OCI-LY3 (cell line): ENCODE results near the gene AMN.

Source experiments
- H2AFZ ChIP-seq: fragments of 200-600, 300-600 bp; shearing (Covaris generic); 2 replicates; pipeline ENCODE4 v1.6.0; 2014; ENCODE audit warnings: antibody characterized with exemption, low read depth, low read length
- H3K27ac ChIP-seq: fragments of 200-600, 300-600 bp; sonication (generic); 2 replicates; pipeline ENCODE4 v1.5.1; 2014; ENCODE audit warnings: mild to moderate bottlenecking, low read length, moderate library complexity, mixed read lengths
- H3K27me3 ChIP-seq: fragments of 200-600, 300-600 bp; sonication (generic); 2 replicates; pipeline ENCODE4 v1.6.1; 2014; ENCODE audit warnings: low read depth, low read length, mixed read lengths
- H3K36me3 ChIP-seq: fragments of 200-600, 300-600 bp; sonication (generic); replicated peaks from 2 replicates; pipeline ENCODE3; 2014; ENCODE audit warnings: low read depth, low read length, mixed read lengths
- H3K4me1 ChIP-seq: fragments of 300-600, 200-600 bp; sonication (generic); 2 replicates; pipeline ENCODE4 v1.6.1; 2014; ENCODE audit warnings: low read length, mixed read lengths
- H3K4me2 ChIP-seq: fragments of 200-600, 300-600 bp; sonication (generic); 2 replicates; pipeline ENCODE4 v1.6.1; 2014; ENCODE audit warnings: low read length, mixed read lengths
- H3K4me3 ChIP-seq: fragments of 300-600, 200-600 bp; sonication (generic); 2 replicates; pipeline ENCODE4 v1.5.1; 2014; ENCODE audit warnings: antibody characterized with exemption, mild to moderate bottlenecking, low read length, moderate library complexity
- H3K79me2 ChIP-seq: fragments of 300-600, 200-600 bp; shearing (Covaris generic); 2 replicates; pipeline ENCODE4 v1.6.1; 2014; ENCODE audit warnings: mild to moderate bottlenecking, low read length, mixed read lengths
- H3K9ac ChIP-seq: fragments of 300-600, 200-600 bp; shearing (Covaris generic); 2 replicates; pipeline ENCODE4 v1.6.0; 2014; ENCODE audit warnings: mild to moderate bottlenecking, low read length, moderate library complexity
- H3K9me3 ChIP-seq: fragments of 200-600, 300-600 bp; shearing (Covaris generic); 2 replicates; pipeline ENCODE4 v1.6.1; 2014; ENCODE audit warnings: low read length, mixed read lengths; ENCODE audit not compliant: insufficient read depth
- H4K20me1 ChIP-seq: fragments of 200-600, 300-600 bp; sonication (generic); 2 replicates; pipeline ENCODE4 v1.6.1; 2016; ENCODE audit warnings: low read length, mixed read lengths; ENCODE audit not compliant: insufficient read depth
- CTCF ChIP-seq: fragments of 200-600, 300-600 bp; sonication (generic); IDR thresholded peaks from 2 replicates; pipeline ENCODE4 v1.5.1; 2014; ENCODE audit warnings: antibody characterized with exemption, low read length, low read depth
- EZH2phosphoT487 ChIP-seq: fragments of 200-600 bp; shearing (Covaris generic); IDR thresholded peaks from 2 replicates; pipeline ENCODE4 v1.6.1; 2018; ENCODE audit warnings: antibody characterized with exemption, mixed run types, low read depth

AMN gene

GRCh38 chr14:102898776-102899515 is 23.5 kb upstream of the AMN start:
- Histone ChIP-seq H3K27me3 (no peaks in the 10 kb centered on the region), H3K79me2 (peaks cover 76% of the 10 kb centered on the region), H3K9me3 (no peaks in the 10 kb centered on the region), H3K4me3 (peak overlapping the region; percentile 11), H3K4me1 (peaks cover 74% of the 10 kb centered on the region), H3K9ac (peak overlapping the region; percentile 35; the same call in 1 of the 2 replicates), H4K20me1 (peaks cover 45% of the 10 kb centered on the region), H2AFZ (no peak overlapping the region), H3K4me2 (peak overlapping the region; percentile 58), H3K27ac (peak overlapping the region; percentile 80), H3K36me3 (peaks cover 59% of the 10 kb centered on the region)
- TF ChIP-seq CTCF: no peak
- TF ChIP-seq EZH2phosphoT487: no peak

- Histone ChIP-seq H2AFZ (no peak overlapping the region), H3K36me3 (peaks cover 59% of the 10 kb centered on the region), H4K20me1 (peaks cover 44% of the 10 kb centered on the region), H3K9ac (peak overlapping the region; percentile 35; the same call in 1 of the 2 replicates), H3K27me3 (no peaks in the 10 kb centered on the region), H3K4me1 (peaks cover 74% of the 10 kb centered on the region), H3K9me3 (no peaks in the 10 kb centered on the region), H3K79me2 (peaks cover 80% of the 10 kb centered on the region), H3K27ac (peak overlapping the region; percentile 80), H3K4me2 (peak overlapping the region; percentile 58), H3K4me3 (no peak overlapping the region)
- TF ChIP-seq EZH2phosphoT487 (no peak), CTCF (no peak)
These were observed 23.0 kb upstream of the AMN start for GRCh38 chr14:102899516-102899900.

- Histone ChIP-seq H3K27ac (peak overlapping the region; percentile 95), H3K27me3 (no peaks in the 10 kb centered on the region), H3K79me2 (peaks cover 73% of the 10 kb centered on the region), H4K20me1 (peaks cover 42% of the 10 kb centered on the region), H2AFZ (no peak overlapping the region), H3K9ac (peak overlapping the region; percentile 63), H3K4me3 (peak overlapping the region; percentile 62), H3K4me1 (peaks cover 71% of the 10 kb centered on the region), H3K36me3 (peaks cover 55% of the 10 kb centered on the region), H3K9me3 (no peaks in the 10 kb centered on the region), H3K4me2 (peak overlapping the region; percentile 88)
- TF ChIP-seq CTCF: no peak
- TF ChIP-seq EZH2phosphoT487: no peak
These were observed 21.6 kb upstream of the AMN start for GRCh38 chr14:102900631-102901571.

GRCh38 chr14:102901633-102902032 is 20.8 kb upstream of the AMN start:
- peak overlapping the region; percentile 63 for H3K9ac ChIP-seq

More at GRCh38 chr14:102901633-102902032, 20.8 kb upstream of the AMN start:
- H2AFZ ChIP-seq: no peak overlapping the region
- H3K9me3 ChIP-seq: no peaks in the 10 kb centered on the region
- H3K36me3 ChIP-seq: peaks cover 55% of the 10 kb centered on the region
- H3K27ac ChIP-seq: peak overlapping the region; percentile 95
- no peaks in the 10 kb centered on the region for H3K27me3 ChIP-seq
- TF ChIP-seq EZH2phosphoT487 (no peak), CTCF (no peak)
- peak overlapping the region; percentile 88 for H3K4me2 ChIP-seq
- H4K20me1 ChIP-seq: peaks cover 42% of the 10 kb centered on the region
- H3K4me1 ChIP-seq: peaks cover 64% of the 10 kb centered on the region
- peak overlapping the region; percentile 62 for H3K4me3 ChIP-seq
- H3K79me2 ChIP-seq: peaks cover 70% of the 10 kb centered on the region
